GM12873 (cell line): ENCODE results near the gene CIROP.

ENCODE experiments used
- CTCF ChIP-seq: IDR thresholded peaks from 2 replicates; pipeline ENCODE4 v1.5.1; 2012; ENCODE audit warnings: low read depth, mild to moderate bottlenecking, moderate library complexity, low read length, control low read depth; ENCODE audit not compliant: insufficient read depth; ENCODE audit errors: missing control alignments

Gene CIROP

GRCh38 chr14:23085458-23085857 is 19.3 kb downstream of the CIROP start:
- TF ChIP-seq CTCF = no peak

DNA sequence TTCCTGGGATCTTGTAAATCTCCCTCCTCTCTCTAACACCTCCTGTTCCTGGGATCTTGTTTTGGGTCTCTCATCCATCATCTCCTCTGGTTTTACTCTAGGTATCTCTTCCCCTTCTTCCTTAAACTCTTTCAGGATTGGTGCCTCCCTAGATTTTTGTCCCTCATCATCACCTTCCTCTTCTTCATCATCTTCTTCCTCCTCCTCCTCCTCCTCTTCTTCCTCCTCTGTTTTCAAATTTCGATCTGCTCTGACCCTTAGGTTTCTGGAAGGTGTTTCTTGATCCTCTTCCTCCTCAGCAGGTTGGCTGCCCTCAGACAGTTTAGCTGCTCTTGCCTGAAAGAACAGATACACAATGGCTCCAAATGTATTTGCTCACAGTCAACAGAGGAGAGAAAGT is 24.3 kb downstream of the CIROP start:
- TF ChIP-seq CTCF = no peak

DNA sequence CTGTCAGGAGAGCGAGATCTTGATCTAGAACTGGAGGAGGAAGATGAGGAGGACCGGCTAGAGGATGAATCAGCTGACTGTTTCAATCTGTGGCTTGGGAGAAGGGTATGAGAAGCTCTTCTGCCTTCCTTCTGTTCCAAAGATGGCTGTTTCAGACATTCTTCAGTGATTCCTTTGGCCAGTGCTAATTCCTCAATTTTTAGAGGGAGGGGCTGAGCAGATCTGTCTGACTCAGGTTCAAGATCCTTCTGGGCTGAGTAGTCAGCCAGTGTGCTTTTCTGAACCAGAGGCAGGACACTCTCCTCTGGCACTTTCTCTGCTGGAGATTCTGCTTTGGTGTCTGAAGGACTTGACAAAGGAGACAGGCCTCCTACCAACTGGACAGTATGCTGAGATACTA is 25.1 kb downstream of the CIROP start:
- no peak for TF ChIP-seq CTCF

DNA sequence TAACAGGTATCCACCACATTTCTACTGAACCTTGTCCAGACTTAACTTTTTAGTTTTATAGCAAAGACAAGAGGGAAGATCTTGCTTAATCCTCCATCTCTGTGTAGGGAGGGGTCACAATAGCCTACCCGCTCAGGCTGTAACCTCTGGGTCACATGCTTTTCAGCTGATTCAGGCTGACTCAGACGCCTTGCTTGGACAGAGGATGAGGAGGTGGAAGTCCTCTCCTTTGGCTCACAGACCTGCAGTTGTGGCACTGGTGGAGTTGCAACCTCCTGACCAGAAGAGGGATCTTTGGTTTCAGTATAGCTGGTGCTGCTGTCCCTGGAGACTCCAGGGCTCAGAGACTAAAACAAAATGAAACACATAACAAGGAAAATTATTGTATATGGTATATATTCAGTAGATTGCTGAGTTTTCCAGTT is 26.1 kb downstream of the CIROP start:
- TF ChIP-seq CTCF = no peak

DNA sequence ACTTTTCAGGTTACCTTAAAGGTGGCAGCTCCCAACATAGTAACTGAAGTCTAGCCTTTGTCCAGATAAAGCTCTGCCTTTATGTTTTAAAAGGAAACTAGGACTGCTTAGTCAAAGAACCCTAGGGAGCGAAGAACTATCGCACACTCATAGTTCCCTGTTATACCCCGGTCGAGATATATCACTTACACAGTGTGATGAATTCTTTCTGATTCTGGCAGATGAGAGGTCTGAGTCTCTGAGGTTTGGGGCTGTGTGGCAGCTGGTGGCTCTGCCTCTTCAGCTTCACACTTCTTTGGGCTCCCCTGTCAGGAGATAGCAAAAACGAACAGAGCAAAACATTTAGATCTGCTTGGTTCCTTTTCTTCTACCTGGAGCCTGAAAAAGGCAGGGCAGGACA is 26.8 kb downstream of the CIROP start:
- no peak for TF ChIP-seq CTCF

DNA sequence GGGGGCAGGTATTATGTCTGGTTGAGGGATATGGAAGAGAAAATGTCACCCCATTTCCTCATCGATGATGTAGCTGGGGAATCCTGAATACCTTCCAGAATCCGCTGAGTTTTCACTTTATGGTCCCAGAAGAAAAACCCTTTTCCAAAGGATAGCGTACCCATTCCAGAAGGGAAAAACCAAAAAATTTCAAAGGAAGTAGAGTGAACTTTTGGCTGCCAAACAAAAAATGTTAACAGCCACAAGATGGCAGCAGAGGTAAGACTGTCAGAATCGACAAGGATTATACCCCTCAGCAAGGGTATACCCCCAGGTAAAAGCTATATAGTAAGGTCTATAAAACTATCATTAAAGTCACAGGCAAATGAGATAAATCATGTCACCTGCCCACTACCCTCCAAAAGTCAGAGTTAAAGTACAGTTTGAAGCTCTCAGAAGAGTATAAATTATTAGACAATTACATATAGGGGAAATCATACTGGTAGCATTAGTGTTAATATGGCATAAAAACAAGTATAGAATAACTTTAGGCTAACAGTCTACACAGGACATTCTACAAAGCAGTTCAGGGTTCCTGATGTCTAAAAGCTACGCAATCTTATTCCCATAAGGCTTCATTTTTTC is 27.9 kb downstream of the CIROP start:
- TF ChIP-seq CTCF = peak; percentile 58

GRCh38 chr14:23074906-23075305 is 29.9 kb downstream of the CIROP start:
- TF ChIP-seq CTCF = no peak
